DOHH2 (cell line): ENCODE results near the gene SPOCK1.

Source experiments
- CTCF ChIP-seq: fragments of 200-600 bp; sonication (generic); IDR thresholded peaks from one replicate; pipeline ENCODE4 v1.5.1; 2014; ENCODE audit warnings: antibody characterized with exemption, mild to moderate bottlenecking, low read depth, low read length; ENCODE audit not compliant: poor library complexity, severe bottlenecking
- EZH2phosphoT487 ChIP-seq: fragments of 200-600 bp; sonication (generic); IDR thresholded peaks from 2 replicates; pipeline ENCODE4 v1.6.1; 2017; ENCODE audit warnings: borderline replicate concordance, mild to moderate bottlenecking, antibody characterized with exemption, low read length, moderate library complexity, mixed read lengths

GRCh38 chr5:137228816-137229215, 270.3 kb downstream of the SPOCK1 start:
- TF ChIP-seq CTCF (no peak), EZH2phosphoT487 (no peak)
